ENCODE data around the gene KDELR1. TPM values are rescaled to one million over a fixed set of nuclear protein-coding genes. Genes with fewer than 3 reads are reported as not detected.
"Not testable (repeated sequence)": the region's sequence is repeated elsewhere in the genome, so short reads cannot be mapped to it uniquely, and the experiment has no call there.

KDELR1 gene
- total RNA-seq, 2 experiments from 2014 or later = 64.8 to 72.2 TPM

DNA sequence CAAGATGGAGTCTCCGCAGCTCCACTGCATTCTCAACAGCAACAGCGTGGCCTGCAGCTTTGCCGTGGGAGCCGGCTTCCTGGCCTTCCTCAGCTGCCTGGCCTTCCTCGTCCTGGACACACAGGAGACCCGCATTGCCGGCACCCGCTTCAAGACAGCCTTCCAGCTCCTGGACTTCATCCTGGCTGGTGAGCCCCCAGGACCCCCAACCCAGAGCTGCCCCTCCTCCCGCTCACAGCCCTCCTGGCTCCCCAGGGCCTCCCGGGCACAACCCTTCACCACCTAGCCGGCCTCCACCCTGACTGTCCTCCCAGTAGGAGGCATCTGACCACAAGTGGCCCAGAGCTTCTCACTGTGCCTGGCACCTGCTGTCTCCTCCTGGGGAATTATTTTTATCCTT, 17.8 kb downstream of the KDELR1 start:
- Mint-ChIP-seq H3K36me3 (no peaks in the 10 kb centered on the region), H3K9me3 (ENCODE audit: low read depth) (no peaks in the 10 kb centered on the region), H3K4me3 (no peak overlapping the region), H3K4me1 (no peaks in the 10 kb centered on the region), H3K27me3 (no peaks in the 10 kb centered on the region), H3K27ac (no peak overlapping the region)
- ATAC-seq (no peak), DNase-seq (no peak)
- CTCF ChIA-PET = interaction anchor here (0.8 to 1.5 kb wide), 3 partner anchors 10 to 37 kb away, joined by 3 to 13 read pairs (median 3); partner anchors contain the start of genes KDELR1, SYNGR4 and TMEM143

GRCh38 chr19:48372904-48373303, 18.4 kb downstream of the KDELR1 start:
- Mint-ChIP-seq H3K27ac (no peak overlapping the region), H3K9me3 (ENCODE audit: low read depth) (no peaks in the 10 kb centered on the region)

GRCh38 chr19:48371771-48372170, 19.6 kb downstream of the KDELR1 start:
- H3K27ac Mint-ChIP-seq; H3K36me3 Mint-ChIP-seq; H3K27me3 Mint-ChIP-seq; DNase-seq; ATAC-seq; H3K9me3 Mint-ChIP-seq (ENCODE audit: low read depth); H3K4me3 Mint-ChIP-seq; H3K4me1 Mint-ChIP-seq: not testable (repeated sequence)
- CTCF ChIA-PET = interaction anchor here (1.1 kb wide), 1 partner anchor 19 kb away, joined by 10 read pairs; the partner anchor contains the start of gene KDELR1

More at GRCh38 chr19:48372904-48373303, 18.4 kb downstream of the KDELR1 start:
- CTCF ChIA-PET = interaction anchor here (1.5 kb wide), 1 partner anchor 18 kb away, joined by 13 read pairs; the partner anchor contains the start of gene KDELR1
- H3K4me1 Mint-ChIP-seq = no peaks in the 10 kb centered on the region
- H3K27me3 Mint-ChIP-seq = no peaks in the 10 kb centered on the region
- no peak for ATAC-seq
- DNase-seq = no peak
- H3K36me3 Mint-ChIP-seq = no peaks in the 10 kb centered on the region
- H3K4me3 Mint-ChIP-seq = no peak overlapping the region

DNA sequence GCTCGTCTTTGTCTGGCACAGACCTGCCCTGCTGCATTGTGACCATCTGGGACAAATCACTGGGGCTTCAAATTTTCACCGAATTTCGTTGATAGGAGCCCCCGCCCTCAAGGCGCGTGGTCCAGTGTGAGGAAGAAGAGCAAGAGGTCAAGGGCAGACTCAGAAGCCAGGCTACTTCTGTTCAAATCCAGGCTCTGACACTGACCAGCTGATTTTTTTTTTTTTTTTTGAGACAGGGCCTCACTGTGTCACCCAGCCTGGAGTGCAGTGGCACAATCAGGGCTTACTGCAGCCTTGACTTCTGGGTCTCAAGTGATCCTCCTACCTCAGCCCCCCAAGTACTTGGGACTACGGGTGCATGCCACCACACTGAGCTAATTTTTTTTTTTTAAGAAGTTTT, 20.0 kb downstream of the KDELR1 start:
- Mint-ChIP-seq H3K27ac (no peak overlapping the region), H3K36me3 (no peaks in the 10 kb centered on the region), H3K4me1 (no peaks in the 10 kb centered on the region), H3K27me3 (no peaks in the 10 kb centered on the region), H3K4me3 (no peak overlapping the region), H3K9me3 (ENCODE audit: low read depth) (no peaks in the 10 kb centered on the region)
- DNase-seq (no peak), ATAC-seq (no peak)
- CTCF ChIA-PET = interaction anchor here (0.6 to 1.1 kb wide), 2 partner anchors 20 to 33 kb away, joined by 3 to 10 read pairs; partner anchors contain the start of gene KDELR1

GRCh38 chr19:48370955-48371354, 20.4 kb downstream of the KDELR1 start:
- no peaks in the 10 kb centered on the region for H3K9me3 Mint-ChIP-seq (ENCODE audit: low read depth)
- H3K4me3 Mint-ChIP-seq = no peak overlapping the region
- no peaks in the 10 kb centered on the region for H3K4me1 Mint-ChIP-seq
- DNase-seq (no peak), ATAC-seq (no peak)
- no peaks in the 10 kb centered on the region for H3K36me3 Mint-ChIP-seq
- H3K27ac Mint-ChIP-seq = no peak overlapping the region
- H3K27me3 Mint-ChIP-seq = no peaks in the 10 kb centered on the region
- CTCF ChIA-PET = interaction anchor here (0.6 to 1.1 kb wide), 2 partner anchors 20 to 32 kb away, joined by 3 to 10 read pairs; partner anchors contain the start of gene KDELR1

DNA sequence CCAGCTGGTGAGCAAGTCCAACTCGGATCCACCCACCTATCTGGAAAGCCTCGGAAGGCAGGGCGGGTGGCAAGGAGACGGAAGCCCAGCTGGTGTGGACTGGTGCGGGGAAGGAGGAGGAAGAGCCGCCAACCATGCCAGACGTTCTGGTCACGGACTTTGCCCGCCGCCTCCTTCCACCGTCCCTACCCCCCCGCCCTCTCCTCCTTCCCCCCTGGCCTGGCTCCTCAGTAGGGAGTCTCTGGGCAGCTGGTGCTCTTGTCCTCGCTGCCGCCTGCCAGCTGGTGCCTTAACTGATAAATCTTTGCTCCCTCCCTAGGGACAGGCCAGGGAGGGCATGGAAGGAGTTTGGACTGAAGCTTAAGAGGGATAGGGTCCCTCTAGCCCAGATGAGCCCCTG, 22.4 kb downstream of the KDELR1 start:
- no peak overlapping the region for H3K4me3 Mint-ChIP-seq
- no peak overlapping the region for H3K27ac Mint-ChIP-seq
- ATAC-seq (no peak), DNase-seq (no peak)
- H3K36me3 Mint-ChIP-seq = no peaks in the 10 kb centered on the region
- H3K9me3 Mint-ChIP-seq (ENCODE audit: low read depth) = no peaks in the 10 kb centered on the region
- H3K27me3 Mint-ChIP-seq = no peaks in the 10 kb centered on the region
- H3K4me1 Mint-ChIP-seq = peaks cover 7% of the 10 kb centered on the region
- CTCF ChIA-PET = no interaction called here

- DNase-seq = no peak
- Mint-ChIP-seq H3K4me3 (no peak overlapping the region), H3K27ac (no peak overlapping the region), H3K9me3 (ENCODE audit: low read depth) (no peaks in the 10 kb centered on the region), H3K36me3 (no peaks in the 10 kb centered on the region), H3K27me3 (no peaks in the 10 kb centered on the region), H3K4me1 (peaks cover 10% of the 10 kb centered on the region)
- CTCF ChIA-PET = interaction anchor here (0.6 kb wide), 1 partner anchor 23 kb away, joined by 3 read pairs; the partner anchor contains the start of gene KDELR1
- no peak for ATAC-seq
These were observed 23.5 kb downstream of the KDELR1 start for GRCh38 chr19:48367855-48368254.

GRCh38 chr19:48365602-48366001, 25.7 kb downstream of the KDELR1 start:
- no peaks in the 10 kb centered on the region for H3K27me3 Mint-ChIP-seq
- peaks cover 16% of the 10 kb centered on the region for H3K4me1 Mint-ChIP-seq
- H3K4me3 Mint-ChIP-seq = no peak overlapping the region
- CTCF ChIA-PET = interaction anchor here (0.7 kb wide), 1 partner anchor 26 kb away, joined by 3 read pairs; the partner anchor contains the start of gene KDELR1
- no peak for ATAC-seq
- no peaks in the 10 kb centered on the region for H3K9me3 Mint-ChIP-seq (ENCODE audit: low read depth)
- DNase-seq = no peak
- peak overlapping the region; percentile 24 for H3K27ac Mint-ChIP-seq
- H3K36me3 Mint-ChIP-seq = peaks cover 1% of the 10 kb centered on the region

DNA sequence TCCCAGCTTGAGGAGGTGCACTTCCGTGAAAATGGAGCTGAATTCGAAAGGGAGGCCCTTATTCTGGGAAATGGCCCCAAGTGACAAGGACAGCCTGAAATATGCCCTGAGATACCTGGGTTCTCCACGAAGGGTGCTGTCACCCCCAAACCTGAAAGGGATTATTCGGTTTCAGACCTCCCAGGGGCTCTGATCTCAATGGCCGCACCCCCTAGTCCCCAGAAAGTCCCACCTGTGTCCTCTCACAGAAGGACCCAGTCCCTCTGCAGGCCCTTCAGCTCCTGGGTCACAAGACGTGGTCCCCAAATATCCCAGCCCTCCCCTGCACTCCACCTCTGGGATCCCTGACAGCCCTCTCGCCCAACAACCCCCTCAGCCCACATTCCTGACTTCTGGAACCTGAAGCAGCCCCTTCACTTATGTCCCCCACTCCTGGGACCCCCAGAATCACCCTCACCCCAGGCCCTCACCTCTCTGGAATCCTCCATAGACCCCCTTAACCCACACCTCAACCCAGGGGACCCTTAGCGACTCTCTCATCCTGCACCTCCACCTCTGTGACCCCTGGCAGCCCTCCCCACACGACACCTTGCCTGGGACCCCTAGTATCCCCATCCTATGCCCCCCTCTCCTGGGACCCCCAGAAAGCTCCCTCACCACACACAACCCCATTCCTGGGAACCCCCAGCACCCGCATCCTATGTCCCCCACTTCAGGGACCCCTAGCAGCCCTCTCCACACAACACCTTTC, 26.6 kb downstream of the KDELR1 start:
- Mint-ChIP-seq H3K27ac (peak overlapping the region; percentile 92), H3K4me3 (peak overlapping the region; percentile 81), H3K36me3 (peaks cover 1% of the 10 kb centered on the region), H3K4me1 (peaks cover 16% of the 10 kb centered on the region), H3K9me3 (ENCODE audit: low read depth) (no peaks in the 10 kb centered on the region), H3K27me3 (no peaks in the 10 kb centered on the region)
- CTCF ChIA-PET = interaction anchor here (0.5 to 5.1 kb wide), 10 partner anchors 14 to 224 kb away, joined by 3 to 36 read pairs (median 5); partner anchors contain the start of gene KDELR1
- DNase-seq (no peak), ATAC-seq (no peak)

- CTCF ChIA-PET = interaction anchor here (0.5 to 5.1 kb wide), 15 partner anchors 10 to 225 kb away, joined by 3 to 36 read pairs (median 5); partner anchors contain the start of gene KDELR1
- Mint-ChIP-seq H3K4me1 (peaks cover 16% of the 10 kb centered on the region), H3K27me3 (no peaks in the 10 kb centered on the region), H3K27ac (peak within 1 kb of the TSS; percentile 92), H3K36me3 (peaks cover 1% of the 10 kb centered on the region), H3K9me3 (ENCODE audit: low read depth) (no peaks in the 10 kb centered on the region), H3K4me3 (peak within 1 kb of the TSS; percentile 81)
- DNase-seq = peak; percentile 100
- ATAC-seq = peak; percentile 90
These were observed 27.3 kb downstream of the KDELR1 start, which contains the start of the genes SYNGR4 and TMEM143 for GRCh38 chr19:48363810-48364597. TSS of gene SYNGR4 (plus strand) at chr19:48364367. CDS start at chr19:48365843, 1,476 bp downstream. TSS of gene TMEM143 (minus strand) at chr19:48363940. CDS start at chr19:48363920, 20 bp downstream.

GRCh38 chr19:48363500-48363809, 27.9 kb downstream of the KDELR1 start:
- CTCF ChIA-PET = interaction anchor here (0.7 to 5.1 kb wide), 13 partner anchors 9 to 225 kb away, joined by 3 to 36 read pairs (median 5); partner anchors contain the start of gene KDELR1
- H3K36me3 Mint-ChIP-seq = peaks cover 3% of the 10 kb centered on the region
- peaks cover 16% of the 10 kb centered on the region for H3K4me1 Mint-ChIP-seq
- no peaks in the 10 kb centered on the region for H3K9me3 Mint-ChIP-seq (ENCODE audit: low read depth)
- DNase-seq = no peak
- H3K4me3 Mint-ChIP-seq = peak overlapping the region; percentile 81
- ATAC-seq = peak; percentile 6
- H3K27me3 Mint-ChIP-seq = no peaks in the 10 kb centered on the region
- H3K27ac Mint-ChIP-seq = peak overlapping the region; percentile 92

GRCh38 chr19:48362716-48363499, 28.4 kb downstream of the KDELR1 start:
- H3K27me3 Mint-ChIP-seq = no peaks in the 10 kb centered on the region
- peaks cover 16% of the 10 kb centered on the region for H3K4me1 Mint-ChIP-seq
- peak; percentile 96 for DNase-seq
- no peaks in the 10 kb centered on the region for H3K9me3 Mint-ChIP-seq (ENCODE audit: low read depth)
- H3K4me3 Mint-ChIP-seq = peak overlapping the region; percentile 81
- ATAC-seq = peak; percentile 69
- peaks cover 4% of the 10 kb centered on the region for H3K36me3 Mint-ChIP-seq
- peak overlapping the region; percentile 92 for H3K27ac Mint-ChIP-seq
- CTCF ChIA-PET = interaction anchor here (0.6 to 5.1 kb wide), 14 partner anchors 9 to 225 kb away, joined by 3 to 36 read pairs (median 5); partner anchors contain the start of gene KDELR1

All from activated CD8-positive, alpha-beta memory T cell treated with anti-CD3 and anti-CD28 coated beads, Interleukin-2, amount 10 ng/mL, durations not matched to agents 7 days and 5 days (primary cell).